ENCODE results near the gene BRSK1. TPM values are rescaled to one million over a fixed set of nuclear protein-coding genes. Genes with fewer than 3 reads are reported as not detected.
A peak's percentile ranks its signal among the peaks of the same experiment; 100 is the strongest.

Gene BRSK1
- total and polyA plus RNA-seq, 2 of the 8 experiments (the other 6 are each of a cell fraction or from before 2014, with no cell fraction given): 27.6 to 32.7 TPM

DNA sequence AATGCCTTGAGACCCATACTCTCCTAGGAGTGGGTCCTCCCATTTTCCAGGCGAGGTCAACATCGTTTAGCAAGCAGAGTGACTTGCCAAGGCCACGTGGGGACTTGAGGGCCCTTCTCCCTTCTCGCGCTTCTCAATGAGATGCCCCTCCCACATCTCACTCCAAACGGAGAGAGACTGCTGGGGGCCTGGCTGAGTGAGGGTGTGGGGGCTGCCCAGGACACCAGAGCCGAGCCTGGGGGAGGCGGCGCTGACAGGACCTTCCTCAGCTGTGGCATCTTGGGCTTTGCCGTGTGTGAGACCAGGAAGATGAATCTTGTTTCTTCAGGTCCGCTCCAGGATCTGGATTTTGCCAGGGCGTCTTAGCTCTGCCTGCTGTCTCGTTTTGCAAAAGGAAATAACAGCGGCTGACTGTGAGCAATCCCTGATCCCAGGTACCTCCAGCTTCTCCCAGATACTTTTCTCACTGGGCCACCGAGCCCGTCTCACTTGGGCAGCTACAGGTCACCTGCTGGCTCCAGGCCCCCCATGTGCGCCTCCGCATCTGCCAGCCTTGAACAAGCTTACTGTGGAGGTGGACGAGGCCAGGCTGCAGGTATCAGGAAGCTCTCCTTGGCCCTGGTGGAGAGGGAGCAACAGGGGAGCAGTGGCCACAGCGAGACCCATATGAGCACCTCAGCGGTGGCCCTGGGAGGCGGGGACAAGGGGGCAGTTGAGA lies 64.7 kb downstream of the BRSK1 start (continued):
- TF ChIP-seq, protein P1, sequence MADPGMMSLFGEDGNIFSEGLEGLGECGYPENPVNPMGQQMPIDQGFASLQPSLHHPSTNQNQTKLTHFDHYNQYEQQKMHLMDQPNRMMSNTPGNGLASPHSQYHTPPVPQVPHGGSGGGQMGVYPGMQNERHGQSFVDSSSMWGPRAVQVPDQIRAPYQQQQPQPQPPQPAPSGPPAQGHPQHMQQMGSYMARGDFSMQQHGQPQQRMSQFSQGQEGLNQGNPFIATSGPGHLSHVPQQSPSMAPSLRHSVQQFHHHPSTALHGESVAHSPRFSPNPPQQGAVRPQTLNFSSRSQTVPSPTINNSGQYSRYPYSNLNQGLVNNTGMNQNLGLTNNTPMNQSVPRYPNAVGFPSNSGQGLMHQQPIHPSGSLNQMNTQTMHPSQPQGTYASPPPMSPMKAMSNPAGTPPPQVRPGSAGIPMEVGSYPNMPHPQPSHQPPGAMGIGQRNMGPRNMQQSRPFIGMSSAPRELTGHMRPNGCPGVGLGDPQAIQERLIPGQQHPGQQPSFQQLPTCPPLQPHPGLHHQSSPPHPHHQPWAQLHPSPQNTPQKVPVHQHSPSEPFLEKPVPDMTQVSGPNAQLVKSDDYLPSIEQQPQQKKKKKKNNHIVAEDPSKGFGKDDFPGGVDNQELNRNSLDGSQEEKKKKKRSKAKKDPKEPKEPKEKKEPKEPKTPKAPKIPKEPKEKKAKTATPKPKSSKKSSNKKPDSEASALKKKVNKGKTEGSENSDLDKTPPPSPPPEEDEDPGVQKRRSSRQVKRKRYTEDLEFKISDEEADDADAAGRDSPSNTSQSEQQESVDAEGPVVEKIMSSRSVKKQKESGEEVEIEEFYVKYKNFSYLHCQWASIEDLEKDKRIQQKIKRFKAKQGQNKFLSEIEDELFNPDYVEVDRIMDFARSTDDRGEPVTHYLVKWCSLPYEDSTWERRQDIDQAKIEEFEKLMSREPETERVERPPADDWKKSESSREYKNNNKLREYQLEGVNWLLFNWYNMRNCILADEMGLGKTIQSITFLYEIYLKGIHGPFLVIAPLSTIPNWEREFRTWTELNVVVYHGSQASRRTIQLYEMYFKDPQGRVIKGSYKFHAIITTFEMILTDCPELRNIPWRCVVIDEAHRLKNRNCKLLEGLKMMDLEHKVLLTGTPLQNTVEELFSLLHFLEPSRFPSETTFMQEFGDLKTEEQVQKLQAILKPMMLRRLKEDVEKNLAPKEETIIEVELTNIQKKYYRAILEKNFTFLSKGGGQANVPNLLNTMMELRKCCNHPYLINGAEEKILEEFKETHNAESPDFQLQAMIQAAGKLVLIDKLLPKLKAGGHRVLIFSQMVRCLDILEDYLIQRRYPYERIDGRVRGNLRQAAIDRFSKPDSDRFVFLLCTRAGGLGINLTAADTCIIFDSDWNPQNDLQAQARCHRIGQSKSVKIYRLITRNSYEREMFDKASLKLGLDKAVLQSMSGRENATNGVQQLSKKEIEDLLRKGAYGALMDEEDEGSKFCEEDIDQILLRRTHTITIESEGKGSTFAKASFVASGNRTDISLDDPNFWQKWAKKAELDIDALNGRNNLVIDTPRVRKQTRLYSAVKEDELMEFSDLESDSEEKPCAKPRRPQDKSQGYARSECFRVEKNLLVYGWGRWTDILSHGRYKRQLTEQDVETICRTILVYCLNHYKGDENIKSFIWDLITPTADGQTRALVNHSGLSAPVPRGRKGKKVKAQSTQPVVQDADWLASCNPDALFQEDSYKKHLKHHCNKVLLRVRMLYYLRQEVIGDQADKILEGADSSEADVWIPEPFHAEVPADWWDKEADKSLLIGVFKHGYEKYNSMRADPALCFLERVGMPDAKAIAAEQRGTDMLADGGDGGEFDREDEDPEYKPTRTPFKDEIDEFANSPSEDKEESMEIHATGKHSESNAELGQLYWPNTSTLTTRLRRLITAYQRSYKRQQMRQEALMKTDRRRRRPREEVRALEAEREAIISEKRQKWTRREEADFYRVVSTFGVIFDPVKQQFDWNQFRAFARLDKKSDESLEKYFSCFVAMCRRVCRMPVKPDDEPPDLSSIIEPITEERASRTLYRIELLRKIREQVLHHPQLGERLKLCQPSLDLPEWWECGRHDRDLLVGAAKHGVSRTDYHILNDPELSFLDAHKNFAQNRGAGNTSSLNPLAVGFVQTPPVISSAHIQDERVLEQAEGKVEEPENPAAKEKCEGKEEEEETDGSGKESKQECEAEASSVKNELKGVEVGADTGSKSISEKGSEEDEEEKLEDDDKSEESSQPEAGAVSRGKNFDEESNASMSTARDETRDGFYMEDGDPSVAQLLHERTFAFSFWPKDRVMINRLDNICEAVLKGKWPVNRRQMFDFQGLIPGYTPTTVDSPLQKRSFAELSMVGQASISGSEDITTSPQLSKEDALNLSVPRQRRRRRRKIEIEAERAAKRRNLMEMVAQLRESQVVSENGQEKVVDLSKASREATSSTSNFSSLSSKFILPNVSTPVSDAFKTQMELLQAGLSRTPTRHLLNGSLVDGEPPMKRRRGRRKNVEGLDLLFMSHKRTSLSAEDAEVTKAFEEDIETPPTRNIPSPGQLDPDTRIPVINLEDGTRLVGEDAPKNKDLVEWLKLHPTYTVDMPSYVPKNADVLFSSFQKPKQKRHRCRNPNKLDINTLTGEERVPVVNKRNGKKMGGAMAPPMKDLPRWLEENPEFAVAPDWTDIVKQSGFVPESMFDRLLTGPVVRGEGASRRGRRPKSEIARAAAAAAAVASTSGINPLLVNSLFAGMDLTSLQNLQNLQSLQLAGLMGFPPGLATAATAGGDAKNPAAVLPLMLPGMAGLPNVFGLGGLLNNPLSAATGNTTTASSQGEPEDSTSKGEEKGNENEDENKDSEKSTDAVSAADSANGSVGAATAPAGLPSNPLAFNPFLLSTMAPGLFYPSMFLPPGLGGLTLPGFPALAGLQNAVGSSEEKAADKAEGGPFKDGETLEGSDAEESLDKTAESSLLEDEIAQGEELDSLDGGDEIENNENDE (IDR thresholded peaks at IDR 0.05; ENCODE audit: insufficient replicate concordance, low read length): no peak
- TF ChIP-seq ASH2L (IDR thresholded peaks at IDR 0.05; ENCODE audit: low read length) (peak; percentile 50), TEAD4 (IDR thresholded peaks at IDR 0.05; ENCODE audit: low read depth, low read length) (no peak), CREB1 (IDR thresholded peaks at IDR 0.05) (no peak), KDM1A (IDR thresholded peaks at IDR 0.05; ENCODE audit: borderline replicate concordance, low read length) (no peak), SP1 (IDR thresholded peaks at IDR 0.05; ENCODE audit: low read depth, low read length) (no peak), FOSL1 (IDR thresholded peaks at IDR 0.05; ENCODE audit: insufficient read depth, low read depth, low read length) (no peak), TCF12 (IDR thresholded peaks at IDR 0.05; ENCODE audit: low read depth, low read length) (no peak), RXRA (IDR thresholded peaks at IDR 0.05; ENCODE audit: insufficient read depth, low read depth, low read length) (no peak), USF2 (IDR thresholded peaks at IDR 0.05; ENCODE audit: low read length) (no peak), JUND (IDR thresholded peaks at IDR 0.05; ENCODE audit: low read length) (no peak)
